WTC11 (cell line): ENCODE results near the gene ETNK1. TPM values are rescaled to one million over a fixed set of nuclear protein-coding genes. Genes with fewer than 3 reads are reported as not detected.

Experiments used
- ATAC-seq: fragments of 200-7000 bp; cut with Tn5 transposase; 2 replicates; pipeline ENCODE4 v1.10.0; 2021; ENCODE audit warnings: mild to moderate bottlenecking, moderate library complexity
- CTCF ChIA-PET: fragments of 300-600 bp; sonication (Branson Sonifier 250); formaldehyde crosslinking; loops from one replicate; lab custom pipeline; 2021; ENCODE audit warnings: antibody characterized with exemption; lab: Charles Lee
- POLR2A ChIA-PET: fragments of 350-600 bp; sonication (Branson Sonifier 250); formaldehyde crosslinking; loops from one replicate; lab custom pipeline; 2021; ENCODE audit warnings: antibody characterized with exemption; lab: Charles Lee
- DNase-seq: peaks from one replicate; pipeline ENCODE4 v3.0.0; 2021; ENCODE audit warnings: low spot score
- H3K27ac Mint-ChIP-seq: 2 replicates; pipeline ENCODE4 v1.8.0; 2021; ENCODE audit warnings: mixed read lengths
- H3K27me3 Mint-ChIP-seq: 2 replicates; pipeline ENCODE4 v1.8.0; 2021; ENCODE audit warnings: low read depth, mild to moderate bottlenecking, moderate library complexity, mixed read lengths
- H3K36me3 Mint-ChIP-seq: 2 replicates; pipeline ENCODE4 v1.8.0; 2021; ENCODE audit warnings: mixed read lengths
- H3K4me1 Mint-ChIP-seq: 2 replicates; pipeline ENCODE4 v1.8.0; 2022; ENCODE audit warnings: mixed read lengths
- H3K4me3 Mint-ChIP-seq: 2 replicates; pipeline ENCODE4 v1.8.0; 2021; ENCODE audit warnings: mild to moderate bottlenecking, moderate library complexity, mixed read lengths
- H3K9me3 Mint-ChIP-seq: 2 replicates; pipeline ENCODE4 v1.8.0; 2021; ENCODE audit warnings: mixed read lengths
- AFF4 ChIP-seq: sonication (generic); formaldehyde crosslinking; IDR thresholded peaks from 2 replicates; pipeline ENCODE4 v1.8.1; 2023; ENCODE audit warnings: mild to moderate bottlenecking, missing genetic modification reagents, borderline replicate concordance
- ARID4B ChIP-seq: sonication (generic); formaldehyde crosslinking; IDR thresholded peaks from 2 replicates; pipeline ENCODE4 v1.8.0; 2023; ENCODE audit warnings: missing genetic modification reagents, mild to moderate bottlenecking, borderline replicate concordance
- ATF2 ChIP-seq: sonication (generic); formaldehyde crosslinking; IDR thresholded peaks from 2 replicates; pipeline ENCODE4 v1.8.1; 2022; ENCODE audit warnings: low read depth, missing genetic modification reagents, borderline replicate concordance
- CDX4 ChIP-seq: fragments of 250-450 bp; sonication (Bioruptor Pico); IDR thresholded peaks from 2 replicates; pipeline ENCODE4 v1.9.0; 2021; ENCODE audit warnings: moderate library complexity, mild to moderate bottlenecking, inconsistent platforms, borderline replicate concordance
- CREB1 ChIP-seq: sonication (generic); formaldehyde crosslinking; IDR thresholded peaks from 2 replicates; pipeline ENCODE4 v1.8.0; 2023; ENCODE audit warnings: mild to moderate bottlenecking, missing genetic modification reagents
- CREM ChIP-seq: sonication (generic); formaldehyde crosslinking; IDR thresholded peaks from 2 replicates; pipeline ENCODE4 v1.8.1; 2022; ENCODE audit warnings: mild to moderate bottlenecking, missing genetic modification reagents, moderate library complexity
- EMX1 ChIP-seq: fragments of 250-450 bp; sonication (Bioruptor Pico); IDR thresholded peaks from 2 replicates; pipeline ENCODE4 v1.8.0; 2021; ENCODE audit warnings: mild to moderate bottlenecking
- ERG ChIP-seq: fragments of 250-450 bp; sonication (Bioruptor Pico); IDR thresholded peaks from 2 replicates; pipeline ENCODE4 v1.8.0; 2021; ENCODE audit warnings: mild to moderate bottlenecking
- ESRRA ChIP-seq: sonication (generic); formaldehyde crosslinking; IDR thresholded peaks from 2 replicates; pipeline ENCODE4 v1.8.1; 2022; ENCODE audit warnings: mild to moderate bottlenecking, missing genetic modification reagents, borderline replicate concordance
- GABPB1 ChIP-seq: sonication (generic); formaldehyde crosslinking; IDR thresholded peaks from 2 replicates; pipeline ENCODE4 v1.8.1; 2023; ENCODE audit warnings: mild to moderate bottlenecking, missing genetic modification reagents
- GTF2I ChIP-seq: fragments of 250-450 bp; sonication (Bioruptor Pico); conservative IDR thresholded peaks from 2 replicates; pipeline ENCODE4 v1.4.0; 2021; ENCODE audit warnings: mild to moderate bottlenecking
- IRF2 ChIP-seq: sonication (generic); formaldehyde crosslinking; IDR thresholded peaks from 2 replicates; pipeline ENCODE4 v1.8.0; 2022; ENCODE audit warnings: low read depth, missing genetic modification reagents, borderline replicate concordance
- MAX ChIP-seq: sonication (generic); formaldehyde crosslinking; IDR thresholded peaks from 2 replicates; pipeline ENCODE4 v1.8.0; 2022; ENCODE audit warnings: mild to moderate bottlenecking, missing genetic modification reagents
- MYBL2 ChIP-seq: sonication (generic); formaldehyde crosslinking; IDR thresholded peaks from 2 replicates; pipeline ENCODE4 v1.8.1; 2023; ENCODE audit warnings: mild to moderate bottlenecking, moderate library complexity, missing genetic modification reagents
- OVOL2 ChIP-seq: fragments of 250-450 bp; sonication (Bioruptor Pico); IDR thresholded peaks from 2 replicates; pipeline ENCODE4 v1.9.0; 2021; ENCODE audit warnings: mild to moderate bottlenecking, borderline replicate concordance
- PRRX2 ChIP-seq: fragments of 250-450 bp; sonication (Bioruptor Pico); IDR thresholded peaks from 2 replicates; pipeline ENCODE4 v1.8.0; 2021; ENCODE audit warnings: mild to moderate bottlenecking
- RELA ChIP-seq: sonication (generic); formaldehyde crosslinking; IDR thresholded peaks from 2 replicates; pipeline ENCODE4 v1.8.1; 2022; ENCODE audit warnings: missing genetic modification reagents, mild to moderate bottlenecking, borderline replicate concordance
- TP53 ChIP-seq: sonication (generic); formaldehyde crosslinking; IDR thresholded peaks from 2 replicates; pipeline ENCODE4 v1.8.1; 2023; ENCODE audit warnings: mild to moderate bottlenecking, missing genetic modification reagents
- ZNF121 ChIP-seq: sonication (generic); formaldehyde crosslinking; IDR thresholded peaks from 2 replicates; pipeline ENCODE4 v1.8.0; 2023; ENCODE audit warnings: missing genetic modification reagents
- ZNF138 ChIP-seq: sonication (generic); formaldehyde crosslinking; conservative IDR thresholded peaks from 2 replicates; pipeline ENCODE4 v1.8.1; 2022; ENCODE audit warnings: mild to moderate bottlenecking, moderate library complexity, missing genetic modification reagents
- ZNF281 ChIP-seq: sonication (generic); formaldehyde crosslinking; IDR thresholded peaks from 2 replicates; pipeline ENCODE4 v1.8.0; 2023; ENCODE audit warnings: mild to moderate bottlenecking, missing genetic modification reagents
- ZNF416 ChIP-seq: fragments of 250-450 bp; sonication (Bioruptor Pico); IDR thresholded peaks from 2 replicates; pipeline ENCODE4 v1.9.0; 2021; ENCODE audit warnings: mild to moderate bottlenecking, inconsistent platforms
- ZNF671 ChIP-seq: fragments of 250-450 bp; sonication (Bioruptor Pico); IDR thresholded peaks from 2 replicates; pipeline ENCODE4 v1.8.0; 2021; ENCODE audit warnings: mild to moderate bottlenecking
- total RNA-seq: library from RNA; stranded (reverse); gene quantifications from 3 replicates; pipeline ENCODE4 v1.2.3, GENCODE V29; 2021

Gene ETNK1
- total RNA-seq, 1 experiment from 2014 or later, result 81.3 TPM

GRCh38 chr12:22733756-22734155 lies 108.8 kb downstream of the ETNK1 start:
- no peaks in the 10 kb centered on the region for H3K9me3 Mint-ChIP-seq
- DNase-seq (no peak), ATAC-seq (no peak)
- ChIA-PET CTCF (no interaction called here), POLR2A (no interaction called here)
- H3K27me3 Mint-ChIP-seq, result no peaks in the 10 kb centered on the region
- H3K36me3 Mint-ChIP-seq, result no peaks in the 10 kb centered on the region
- no peak overlapping the region for H3K4me3 Mint-ChIP-seq
- H3K27ac Mint-ChIP-seq, result no peak overlapping the region
- no peak for TF ChIP-seq ESRRA (CRISPR knock-in tag)
- no peak for TF ChIP-seq IRF2 (CRISPR knock-in tag)
- no peak for TF ChIP-seq ZNF671 (CRISPR knock-in tag)
- TF ChIP-seq ZNF121 (CRISPR knock-in tag), result no peak
- no peak for TF ChIP-seq GTF2I (CRISPR knock-in tag)
- TF ChIP-seq ZNF281, result no peak
- no peak for TF ChIP-seq PRRX2
- no peaks in the 10 kb centered on the region for H3K4me1 Mint-ChIP-seq

GRCh38 chr12:22738945-22739344 lies 114.0 kb downstream of the ETNK1 start:
- H3K36me3 Mint-ChIP-seq, result no peaks in the 10 kb centered on the region
- H3K4me3 Mint-ChIP-seq, result no peak overlapping the region
- DNase-seq (no peak), ATAC-seq (no peak)
- CTCF ChIA-PET, result no interaction called here
- H3K9me3 Mint-ChIP-seq, result no peaks in the 10 kb centered on the region
- H3K4me1 Mint-ChIP-seq, result peaks cover 5% of the 10 kb centered on the region
- no peak overlapping the region for H3K27ac Mint-ChIP-seq
- POLR2A ChIA-PET, result no interaction called here
- no peaks in the 10 kb centered on the region for H3K27me3 Mint-ChIP-seq
- TF ChIP-seq CDX4 (CRISPR knock-in tag), result no peak
- no peak for TF ChIP-seq ATF2 (CRISPR knock-in tag)
- TF ChIP-seq ZNF138 (CRISPR knock-in tag), result no peak
- no peak for TF ChIP-seq MYBL2 (CRISPR knock-in tag)
- TF ChIP-seq TP53 (CRISPR knock-in tag), result no peak
- TF ChIP-seq CREM, result no peak
- TF ChIP-seq GABPB1, result no peak
- no peak for TF ChIP-seq RELA
- no peak for TF ChIP-seq MAX (CRISPR knock-in tag)
- no peak for TF ChIP-seq EMX1 (CRISPR knock-in tag)
- no peak for TF ChIP-seq OVOL2 (CRISPR knock-in tag)
- no peak for TF ChIP-seq AFF4 (CRISPR knock-in tag)
- no peak for TF ChIP-seq CREB1
- TF ChIP-seq ARID4B (CRISPR knock-in tag), result no peak
- TF ChIP-seq ZNF416 (CRISPR knock-in tag), result no peak
- no peak for TF ChIP-seq ERG (CRISPR knock-in tag)
